K562 (cell line): ENCODE measurements around the gene FOXJ3. TPM values are rescaled to one million over a fixed set of nuclear protein-coding genes. Genes with fewer than 3 reads are reported as not detected.
A peak's percentile ranks its signal among the peaks of the same experiment; 100 is the strongest.

Experiments used
- BRF2 ChIP-seq: IDR thresholded peaks from 3 replicates; pipeline ENCODE4 v1.6.1; 2011; ENCODE audit warnings: borderline replicate concordance, mild to moderate bottlenecking; ENCODE audit not compliant: insufficient read length, insufficient read depth
- CBX8 ChIP-seq: fragments of 200-600 bp; sonication (generic); IDR thresholded peaks from 2 replicates; pipeline ENCODE4 v1.6.1; 2012; ENCODE audit warnings: borderline replicate concordance, mixed run types, low read depth, mild to moderate bottlenecking, moderate library complexity, mixed read lengths, low read length, control low read depth, inconsistent platforms; ENCODE audit not compliant: poor library complexity, severe bottlenecking; ENCODE audit errors: extremely low read depth
- CTCFL ChIP-seq: IDR thresholded peaks from 2 replicates; pipeline ENCODE4 v1.6.1; 2011; ENCODE audit warnings: borderline replicate concordance, low read depth, mild to moderate bottlenecking, moderate library complexity, low read length; ENCODE audit not compliant: insufficient read depth, poor library complexity, severe bottlenecking
- E2F8 ChIP-seq: fragments of 450-650 bp; IDR thresholded peaks from 2 replicates; pipeline ENCODE4 v1.7.1; 2018; ENCODE audit warnings: mild to moderate bottlenecking, low read depth; ENCODE audit not compliant: partially characterized antibody
- EHMT2 ChIP-seq: fragments of 450-650 bp; IDR thresholded peaks from 2 replicates; pipeline ENCODE4 v1.6.1; 2018; ENCODE audit warnings: antibody characterized with exemption
- ETS2 ChIP-seq: IDR thresholded peaks from 2 replicates; pipeline ENCODE4 v1.6.1; 2016; ENCODE audit warnings: borderline replicate concordance, missing genetic modification characterization, mild to moderate bottlenecking, moderate library complexity, missing compliant biosample characterization; ENCODE audit not compliant: poor library complexity, severe bottlenecking
- HNRNPK ChIP-seq: fragments of 200-400 bp; formaldehyde crosslinking; IDR thresholded peaks from one replicate; pipeline ENCODE4 v1.6.1; 2018; ENCODE audit warnings: mild to moderate bottlenecking, low read depth, low read length; ENCODE audit not compliant: poor library complexity, severe bottlenecking
- LARP7 ChIP-seq: fragments of 450-650 bp; IDR thresholded peaks from 2 replicates; pipeline ENCODE4 v1.6.1; 2016
- MBD1 ChIP-seq: fragments of 250-450 bp; sonication (Bioruptor Pico); IDR thresholded peaks from 2 replicates; pipeline ENCODE4 v1.8.0; 2022; ENCODE audit warnings: inconsistent platforms
- RBM17 ChIP-seq: fragments of 200-400 bp; formaldehyde crosslinking; IDR thresholded peaks from 2 replicates; pipeline ENCODE4 v1.6.1; 2017; ENCODE audit warnings: low read depth, mild to moderate bottlenecking, low read length, borderline replicate concordance
- TAF9B ChIP-seq: fragments of 450-650 bp; IDR thresholded peaks from 2 replicates; pipeline ENCODE4 v1.6.1; 2018; ENCODE audit warnings: mild to moderate bottlenecking; ENCODE audit not compliant: partially characterized antibody
- TFE3 ChIP-seq: fragments of 450-650 bp; formaldehyde crosslinking; IDR thresholded peaks from 2 replicates; pipeline ENCODE4 v1.4.0; 2020; ENCODE audit warnings: mild to moderate bottlenecking, mixed read lengths
- ZBTB12 ChIP-seq: fragments of 250-450 bp; sonication (Bioruptor Pico); IDR thresholded peaks from 2 replicates; pipeline ENCODE4 v1.4.0; 2020
- ZNF583 ChIP-seq: fragments of 250-450 bp; sonication (Bioruptor Pico); IDR thresholded peaks from 2 replicates; pipeline ENCODE4 v1.4.0; 2020
- ZNF830 ChIP-seq: fragments of 250-450 bp; sonication (Bioruptor Pico); IDR thresholded peaks from 2 replicates; pipeline ENCODE4 v1.5.0; 2021; ENCODE audit warnings: mild to moderate bottlenecking
- polyA plus RNA-seq, 8 experiments: library from polyadenylated mRNA; depleted of rRNA in 4 of 8; stranded (reverse) in 5 of 8; unstranded in 3 of 8; fragments of >200 nt; fragmentation: Nextera tagmentation in 2 of 8; fragmentation: Illumina TruSeq in 1 of 8; extraction: Ambion mirVana in 2 of 8; extraction: Trizol in 1 of 8; gene quantifications; 2 replicates each; pipeline versions ENCODE4 v1.2.1 to v1.2.3, GENCODE V29; 2011 to 2014; ENCODE audit warnings: inconsistent platforms in 1 of 8, missing spikeins in 1 of 8
- total RNA-seq, 7 experiments: library from RNA; depleted of rRNA in 6 of 7; stranded (reverse); fragments of >200 nt in 6 of 7; fragmentation: Illumina TruSeq in 2 of 7; extraction: Trizol in 2 of 7; gene quantifications; 2 replicates each; pipeline versions ENCODE4 v1.2.1 to v1.2.3, GENCODE V29; 2011 to 2021; ENCODE audit warnings: low replicate concordance in 1 of 7

FOXJ3 gene
- total and polyA plus RNA-seq, 9 of the 15 experiments (the other 6 are each of a cell fraction or from before 2014, with no cell fraction given), result 8.7 to 35.3 (median 23.4) TPM

- no peak for TF ChIP-seq ZNF583 (CRISPR knock-in tag)
- TF ChIP-seq TAF9B, result no peak
- TF ChIP-seq BRF2, result no peak
- TF ChIP-seq EHMT2, result no peak
- no peak for TF ChIP-seq CBX8
- no peak for TF ChIP-seq LARP7
- TF ChIP-seq ZBTB12, result no peak
- no peak for TF ChIP-seq MBD1 (CRISPR knock-in tag)
- TF ChIP-seq ZNF830, result no peak
- TF ChIP-seq HNRNPK, result no peak
- peak; percentile 11 for TF ChIP-seq CTCFL
- no peak for TF ChIP-seq E2F8
- no peak for TF ChIP-seq RBM17
- no peak for TF ChIP-seq ETS2 (tag)
- no peak for TF ChIP-seq TFE3
Observed at GRCh38 chr1:42173155-42173933, 161.7 kb downstream of the FOXJ3 start (continued).
